ENCODE data around the gene PDGFRB.

The PDGFRB gene

GRCh38 chr5:150162142-150162513 lies 6.5 kb upstream of the PDGFRB start:
- DNase-seq = no peak

- peak; percentile 73 for DNase-seq
These were observed 5.8 kb upstream of the PDGFRB start for GRCh38 chr5:150161242-150162141.

GRCh38 chr5:150160448-150161081 lies 4.9 kb upstream of the PDGFRB start:
- DNase-seq = no peak

DNA sequence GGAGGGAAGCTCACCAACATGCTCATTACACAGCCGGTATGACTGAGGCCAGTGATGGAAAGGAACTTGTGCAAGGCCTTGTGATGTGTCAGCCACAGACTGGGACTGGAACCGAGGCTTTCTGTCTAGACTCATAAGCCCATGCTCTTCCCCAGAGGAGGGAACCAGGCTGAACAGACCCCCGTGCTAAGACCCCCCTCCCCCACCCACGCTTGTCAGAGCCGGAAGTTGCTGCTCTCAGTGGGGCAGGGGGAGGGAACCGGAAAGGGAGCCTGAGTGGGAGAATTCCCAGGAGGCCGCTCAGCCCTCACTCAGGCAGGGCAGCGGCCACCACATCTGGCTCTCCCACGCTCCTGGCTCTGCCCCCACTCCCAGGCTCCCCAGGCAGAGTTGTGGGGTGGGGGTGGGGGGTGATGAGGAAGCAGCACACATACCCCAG lies 4.1 kb upstream of the PDGFRB start:
- no peak for DNase-seq

- DNase-seq = no peak
These were observed 3.4 kb upstream of the PDGFRB start for GRCh38 chr5:150159031-150159430.

- no peak for DNase-seq
These were observed 2.7 kb upstream of the PDGFRB start for GRCh38 chr5:150158170-150158949.

DNA sequence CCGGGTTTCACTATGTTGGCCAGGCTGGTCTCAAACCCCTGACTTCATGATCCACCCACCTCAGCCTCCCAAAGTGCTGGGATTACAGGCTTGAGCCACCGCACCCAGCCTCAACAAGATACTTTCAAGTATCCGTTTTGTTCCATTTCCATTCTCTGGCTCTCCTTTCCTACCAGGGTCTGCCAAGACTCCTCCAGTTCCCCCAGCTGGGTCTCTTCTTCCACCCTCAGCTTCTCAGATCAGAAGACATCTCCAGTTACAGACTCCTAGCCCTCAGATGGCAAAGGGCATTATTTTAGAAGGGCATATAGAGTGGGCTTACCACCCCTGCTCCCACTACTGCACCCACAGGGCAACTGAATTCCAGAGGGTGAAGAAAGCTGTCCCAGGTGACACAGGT lies 1.5 kb upstream of the PDGFRB start:
- no peak for DNase-seq

- no peak for DNase-seq
These were observed 895 bp upstream of the PDGFRB start for GRCh38 chr5:150156540-150156939.

DNA sequence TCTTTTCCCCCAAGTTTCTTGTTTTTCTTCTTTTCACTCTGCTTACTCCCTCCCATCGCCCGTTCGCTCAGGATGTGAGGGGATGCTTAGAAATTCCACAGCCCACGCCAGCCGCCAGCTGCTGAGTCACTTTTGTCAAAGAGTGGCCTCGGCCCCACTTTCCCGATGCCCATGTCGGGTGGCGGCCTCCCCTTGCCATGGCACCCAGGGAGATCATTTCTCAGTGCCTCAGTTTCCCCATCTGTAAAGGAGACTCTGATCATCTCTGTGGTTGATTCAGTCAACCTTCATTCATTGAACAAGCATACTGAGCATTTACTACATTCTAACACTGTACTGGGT lies 353 bp upstream of the PDGFRB start:
- no peak for DNase-seq

GRCh38 chr5:150154618-150155128 lies 972 bp downstream of the PDGFRB start:
- DNase-seq = no peak

- no peak for DNase-seq
These were observed 1.6 kb downstream of the PDGFRB start for GRCh38 chr5:150153957-150154617.

DNA sequence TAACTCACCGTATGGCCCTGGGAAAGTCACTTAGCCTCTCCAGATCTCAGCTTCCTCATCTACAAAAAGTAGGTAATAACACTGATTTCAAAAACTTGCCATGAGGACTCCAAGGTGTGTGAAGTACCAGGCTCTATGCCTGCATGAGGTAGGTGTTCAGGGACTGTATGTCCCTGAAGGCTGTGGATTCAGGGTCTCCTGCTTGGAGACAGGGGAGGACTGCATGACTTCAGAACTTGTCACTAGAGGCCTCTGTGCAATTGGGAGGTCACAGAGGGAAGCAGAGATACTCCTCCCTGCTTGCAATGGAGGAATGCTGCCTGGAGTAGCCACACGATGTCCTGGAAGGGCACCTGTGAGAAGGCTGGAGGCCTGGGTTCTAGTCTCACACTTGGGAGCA lies 2.2 kb downstream of the PDGFRB start:
- DNase-seq = no peak

GRCh38 chr5:150152636-150153462 lies 2.8 kb downstream of the PDGFRB start:
- peak; percentile 10 for DNase-seq

DNA sequence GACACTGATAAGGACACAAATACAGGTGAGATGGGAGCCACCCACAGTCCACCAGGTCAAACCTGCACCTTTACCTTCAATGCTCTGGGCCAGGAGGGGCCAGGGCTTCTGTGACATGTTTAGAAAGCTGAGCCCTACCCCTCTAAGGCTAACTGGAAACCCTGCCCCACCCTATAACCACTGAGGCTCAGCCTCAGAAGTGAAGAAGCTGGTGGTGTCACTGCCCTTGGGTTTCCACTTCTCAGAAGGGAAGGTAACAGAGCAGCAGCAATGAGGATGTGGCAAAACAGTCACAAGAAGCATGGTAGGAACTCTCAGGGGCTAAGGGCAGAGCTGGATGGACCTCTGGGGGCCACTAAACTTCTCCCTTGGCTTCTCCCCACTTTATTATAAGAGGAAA lies 6.0 kb downstream of the PDGFRB start:
- no peak for DNase-seq

DNA sequence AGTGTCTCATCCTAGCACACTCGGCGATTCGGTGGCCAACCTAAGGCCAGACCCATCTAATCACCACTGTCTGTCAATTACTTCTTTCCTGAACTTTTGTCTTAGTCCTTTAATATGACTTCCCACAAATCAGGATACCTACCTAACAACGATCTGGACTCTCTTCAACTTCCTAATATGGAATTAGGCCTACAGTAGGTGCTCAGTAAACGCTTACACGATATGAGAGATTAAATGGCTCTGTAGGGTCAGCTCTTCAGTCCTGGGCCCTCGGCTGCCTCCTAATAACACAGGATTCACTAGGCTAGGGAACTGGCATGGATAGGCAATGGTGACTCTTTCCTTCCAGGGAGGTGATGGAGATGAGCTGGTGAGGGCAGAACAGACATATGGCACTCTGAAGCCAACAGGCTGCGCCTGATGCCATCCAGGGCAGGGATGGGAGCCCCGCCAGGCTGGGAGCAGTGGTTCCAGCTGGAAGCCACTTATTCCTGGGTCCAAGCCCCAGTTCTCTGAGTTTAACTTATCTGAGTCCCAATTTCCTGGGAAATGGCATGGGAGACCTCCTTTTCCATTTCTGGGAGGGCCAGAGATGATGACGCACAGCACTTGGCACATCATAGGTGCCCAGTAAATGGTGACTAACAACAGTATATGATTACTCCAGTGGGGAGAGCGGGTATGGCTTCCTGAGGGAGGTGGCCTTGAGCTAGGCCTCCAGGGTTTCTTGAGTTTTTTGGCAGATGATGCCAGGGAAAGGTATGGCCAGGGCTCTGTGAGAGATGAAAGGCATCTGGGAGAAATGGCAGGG lies 7.3 kb downstream of the PDGFRB start:
- no peak for DNase-seq

- DNase-seq = no peak
These were observed 8.0 kb downstream of the PDGFRB start for GRCh38 chr5:150147670-150148069.

DNA sequence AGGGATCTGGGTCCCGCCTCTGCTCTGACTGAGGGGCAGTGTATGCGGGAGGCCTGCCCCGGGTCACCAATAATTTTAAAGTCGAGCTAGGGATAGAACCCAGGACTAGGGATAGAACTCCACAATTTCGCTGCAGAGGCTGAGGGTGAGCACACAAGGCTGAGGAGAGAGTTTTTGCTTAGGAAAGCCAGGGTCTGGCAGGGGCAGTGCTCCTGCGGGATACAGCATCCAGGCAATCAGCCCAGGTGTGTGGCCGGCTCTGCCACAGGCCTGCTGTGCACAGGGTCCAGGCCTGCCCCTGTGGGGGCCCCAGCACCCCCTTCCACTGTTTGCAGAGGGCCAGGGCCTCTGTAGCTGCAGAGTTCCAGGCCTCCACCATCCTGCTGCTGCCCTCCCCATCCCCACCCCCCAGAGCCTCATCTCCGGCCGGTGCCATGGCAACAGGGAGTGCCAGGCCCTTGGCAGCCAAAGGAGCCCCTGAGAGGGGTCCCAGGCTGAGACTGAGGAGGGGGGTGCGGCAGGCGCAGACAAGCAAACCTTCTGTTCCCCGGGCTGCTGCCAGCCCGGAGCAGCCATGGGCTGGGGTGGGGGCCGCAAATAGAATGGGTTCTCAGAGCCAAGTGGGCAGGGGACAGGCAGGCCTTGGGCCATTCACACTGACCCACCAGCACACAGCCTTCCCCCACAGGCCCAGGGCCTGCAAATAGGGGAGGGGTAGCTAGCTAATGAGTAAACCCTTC lies 8.6 kb downstream of the PDGFRB start:
- no peak for DNase-seq

- no peak for DNase-seq
These were observed 9.4 kb downstream of the PDGFRB start for GRCh38 chr5:150146235-150146634.

DNA sequence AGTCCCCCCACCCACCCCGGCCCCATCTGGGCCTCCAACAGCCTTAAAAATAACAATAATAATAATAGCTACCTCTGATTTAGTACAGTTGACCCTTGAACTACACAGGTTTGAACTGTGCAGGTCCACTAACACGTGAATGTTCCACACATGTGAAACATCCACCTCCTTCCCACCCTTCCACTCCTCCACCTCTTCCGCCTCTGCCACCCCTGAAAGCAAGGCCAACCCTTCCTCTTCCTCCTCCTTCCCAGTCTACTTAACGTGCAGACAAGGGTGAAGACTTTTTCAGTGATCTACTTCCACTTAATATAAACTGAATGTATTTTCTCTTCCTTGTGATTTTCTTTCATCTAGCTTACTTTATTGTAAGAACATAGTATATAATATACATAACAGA lies 10.8 kb downstream of the PDGFRB start:
- no peak for DNase-seq

GRCh38 chr5:150144246-150144801 lies 11.3 kb downstream of the PDGFRB start:
- DNase-seq = no peak
